Ovary (tissue), 9 donors: Measurements from ENCODE around the gene KIF18A. TPM values are rescaled to one million over a fixed set of nuclear protein-coding genes. Genes with fewer than 3 reads are reported as not detected.
"Not testable (repeated sequence)": the region's sequence is repeated elsewhere in the genome, so short reads cannot be mapped to it uniquely, and the experiment has no call there.

ENCODE experiments used
- DNase-seq, 5 donors: peaks; one replicate each; pipeline ENCODE4 v3.0.0-alpha.2; 2019 to 2020
- H3K27ac ChIP-seq, 2 donors: fragments of 200-600 bp; one replicate each; pipeline versions ENCODE4 v1.5.1 to v1.8.0; 2019 to 2022
- H3K27me3 ChIP-seq: fragments of 200-600 bp; one replicate; pipeline ENCODE4 v1.8.0; 2022
- H3K36me3 ChIP-seq: fragments of 200-600 bp; sonication (generic); one replicate; pipeline ENCODE4 v1.5.1; 2019
- H3K4me1 ChIP-seq: one replicate; pipeline ENCODE4 v1.8.1; 2013; ENCODE audit warnings: mild to moderate bottlenecking, moderate library complexity; ENCODE audit not compliant: insufficient read depth
- H3K4me3 ChIP-seq: fragments of 200-600 bp; sonication (generic); one replicate; pipeline ENCODE4 v1.5.1; 2017
- H3K9me3 ChIP-seq, 2 donors: fragments of 200-600 bp in 1 of 2; sonication (generic) in 1 of 2; one replicate each; pipeline versions ENCODE4 v1.5.1 to v1.8.1; 2013 to 2019; ENCODE audit warnings: mild to moderate bottlenecking in 1 of 2, moderate library complexity in 1 of 2
- CTCF ChIP-seq, 3 donors: fragments of 450-650 bp in 2 of 3; fragments of 200-600 bp in 1 of 3; IDR thresholded peaks; one replicate each; pipeline versions ENCODE4 v1.5.1 to v1.8.0; 2016 to 2022; ENCODE audit warnings: antibody characterized with exemption in 3 of 3, mild to moderate bottlenecking in 1 of 3
- EP300 ChIP-seq: sonication (generic); formaldehyde crosslinking; IDR thresholded peaks from one replicate; pipeline ENCODE4 v1.6.1; 2017; ENCODE audit warnings: antibody characterized with exemption
- POLR2A ChIP-seq: fragments of 450-650 bp; IDR thresholded peaks from one replicate; pipeline ENCODE4 v1.6.1; 2017; ENCODE audit warnings: antibody characterized with exemption, mild to moderate bottlenecking, moderate library complexity
- WGBS, 3 donors: extraction: QIAGEN DNeasy Blood & Tissue Kit in 1 of 3; methylation state at CpG; one replicate each; pipeline versions ENCODE4 v1.1.5 to v1.1.7; 2013 to 2017; 5-methylcytosine and 5-hydroxymethylcytosine counted together
- intact Hi-C, 4 donors: fragments of 100-400 bp; cut with DNase I; formaldehyde crosslinking; loops; one replicate each; pipeline versions ENCODE4 v1.11.0 to v1.15.1; 2022 to 2023
- polyA plus RNA-seq, 2 donors: library from polyadenylated mRNA; stranded (reverse); fragments of 200-250 nt in 1 of 2; fragments of 350-450 nt in 1 of 2; fragmentation: Illumina TruSeq in 1 of 2; extraction: RNeasy Lipid Tissue Mini Kit (QIAGEN cat#74804) in 1 of 2; gene quantifications; one replicate each; pipeline ENCODE4 v1.2.3, GENCODE V29; 2013 to 2014
- total RNA-seq, 7 donors: library from RNA; depleted of rRNA in 2 of 7; stranded (reverse); fragments of >200 nt in 2 of 7; fragmentation: NEBNext Ultra II Directional in 3 of 7; extraction: Animal tissue kit (Norgen Biotek cat#: 25700) in 3 of 7; gene quantifications; one replicate each; pipeline versions ENCODE4 v1.1.0 to v1.2.4, GENCODE V29; 2016 to 2023
- donor health status: DM: no; HTN: no; CAD: no; lungs with moderate emphysema.
- donor health status: DM: no; HTN: no; CAD: no.
- donor health status: Bipolar disorder and iron deficiency.
- donor health status: DM: yes; HTN: yes; CAD: no.
- donor health status: DM: no; HTN: no; CAD: no.
- donor health status: DM: yes; HTN: yes; CAD: no.

The KIF18A gene
- total and polyA plus RNA-seq, 9 donors = 0.28 to 0.72 (median 0.36) TPM; not detected in 1

- intact Hi-C loops = no loop called here
- TF ChIP-seq EP300 (no peak), CTCF (IDR thresholded peaks at IDR 0.05) (no peak), POLR2A (no peak)
- no peak overlapping the region for H3K27ac ChIP-seq
These were observed 18.6 kb downstream of the KIF18A start for GRCh38 chr11:28089378-28089777.

GRCh38 chr11:28087693-28088092, 20.3 kb downstream of the KIF18A start:
- H3K4me3 ChIP-seq, H3K9me3 ChIP-seq, H3K4me1 ChIP-seq, DNase-seq, H3K36me3 ChIP-seq, H3K27me3 ChIP-seq, intact Hi-C loops, H3K27ac ChIP-seq: not testable (repeated sequence)
- WGBS, 3 donors = 92 to 96% (median 94%) methylated on average over 3 of the region's 3 CpGs

More at GRCh38 chr11:28089378-28089777, 18.6 kb downstream of the KIF18A start:
- no peaks in the 10 kb centered on the region for H3K4me1 ChIP-seq
- DNase-seq = no peak
- H3K9me3 ChIP-seq = no peaks in the 10 kb centered on the region
- no peaks in the 10 kb centered on the region for H3K36me3 ChIP-seq
- no peaks in the 10 kb centered on the region for H3K27me3 ChIP-seq
- 94 to 95% (median 95%) methylated on average over 5 of the region's 5 CpGs for WGBS, 3 donors
- H3K4me3 ChIP-seq = no peak overlapping the region

GRCh38 chr11:28087192-28087591, 20.8 kb downstream of the KIF18A start:
- H3K27ac ChIP-seq, H3K9me3 ChIP-seq, intact Hi-C loops, H3K36me3 ChIP-seq, H3K27me3 ChIP-seq, DNase-seq, H3K4me1 ChIP-seq, H3K4me3 ChIP-seq: not testable (repeated sequence)
- WGBS, 3 donors = 97 to 98% (median 97%) methylated on average over 1 of the region's 1 CpG

DNA sequence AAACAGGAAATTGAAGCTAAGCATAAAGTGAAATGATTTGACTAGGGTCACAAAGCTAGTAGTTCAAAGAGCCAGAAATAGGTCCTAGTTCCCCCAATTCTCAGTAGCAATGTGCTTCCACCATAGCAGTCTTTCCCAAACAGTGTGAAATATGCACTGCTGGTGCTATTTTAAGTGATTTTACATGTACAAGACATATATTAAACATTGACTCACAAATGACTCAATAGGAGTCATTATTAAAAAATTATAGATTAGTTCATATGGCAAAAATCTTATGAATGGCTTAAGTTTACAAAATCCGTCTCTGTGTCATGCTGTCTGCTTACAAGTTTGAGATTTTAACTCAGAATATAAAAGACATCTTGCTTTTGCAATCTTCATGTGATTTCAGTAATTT, 21.4 kb downstream of the KIF18A start:
- Histone ChIP-seq H3K27me3 (no peaks in the 10 kb centered on the region), H3K36me3 (no peaks in the 10 kb centered on the region), H3K4me1 (no peaks in the 10 kb centered on the region), H3K27ac (no peak overlapping the region), H3K4me3 (no peak overlapping the region), H3K9me3 (no peaks in the 10 kb centered on the region)
- intact Hi-C loops = no loop called here
- 86 to 90% (median 87%) methylated on average over 1 of the region's 1 CpG for WGBS, 3 donors
- no peak for DNase-seq
- no peak for TF ChIP-seq CTCF (IDR thresholded peaks at IDR 0.05)
- TF ChIP-seq POLR2A = no peak
- no peak for TF ChIP-seq EP300

GRCh38 chr11:28083118-28083517, 24.8 kb downstream of the KIF18A start:
- no peak overlapping the region for H3K27ac ChIP-seq
- H3K4me1 ChIP-seq = no peaks in the 10 kb centered on the region
- WGBS, 3 donors = 94 to 98% (median 98%) methylated on average over 1 of the region's 1 CpG
- H3K27me3 ChIP-seq = no peaks in the 10 kb centered on the region
- H3K36me3 ChIP-seq = no peaks in the 10 kb centered on the region
- no peak for DNase-seq
- intact Hi-C loops = no loop called here
- TF ChIP-seq CTCF (IDR thresholded peaks at IDR 0.05) = no peak
- no peak for TF ChIP-seq EP300
- TF ChIP-seq POLR2A = no peak
- H3K4me3 ChIP-seq = no peak overlapping the region
- no peaks in the 10 kb centered on the region for H3K9me3 ChIP-seq

- TF ChIP-seq CTCF (IDR thresholded peaks at IDR 0.05) (no peak), EP300 (no peak), POLR2A (no peak)
- Histone ChIP-seq H3K4me1 (no peaks in the 10 kb centered on the region), H3K9me3 (no peaks in the 10 kb centered on the region), H3K36me3 (no peaks in the 10 kb centered on the region), H3K4me3 (no peak overlapping the region), H3K27me3 (no peaks in the 10 kb centered on the region), H3K27ac (no peak overlapping the region)
- 93 to 96% (median 94%) methylated on average over 3 of the region's 3 CpGs for WGBS, 3 donors
- intact Hi-C loops = no loop called here
- no peak for DNase-seq
These were observed 30.4 kb downstream of the KIF18A start for GRCh38 chr11:28077521-28077920.
